H1 (cell line): ENCODE measurements around the gene S100PBP. TPM values are rescaled to one million over a fixed set of nuclear protein-coding genes. Genes with fewer than 3 reads are reported as not detected.

ENCODE experiments used
- CTCF ChIA-PET: fragments of 300-600 bp; sonication (Branson Sonifier 250); formaldehyde crosslinking; loops from one replicate; lab custom pipeline; 2021; ENCODE audit not compliant: partially characterized antibody; lab: Charles Lee
- POLR2A ChIA-PET: fragments of 300-600 bp; sonication (Branson Sonifier 250); formaldehyde crosslinking; loops from one replicate; lab custom pipeline; 2021; ENCODE audit warnings: inconsistent platforms; ENCODE audit not compliant: partially characterized antibody; lab: Charles Lee
- DNase-seq, 2 experiments: peaks; one replicate each; pipeline versions ENCODE4 v3.0.0 to v3.0.0-alpha.2; 2010 to 2022; ENCODE audit warnings: low spot score in 2 of 2, low read depth in 1 of 2, mixed read lengths in 1 of 2
- FAIRE-seq: peaks from 2 replicates; lab custom pipeline; 2011; peaks lifted over from hg19 to GRCh38; lab: Jason Lieb, UNC
- H2AFZ ChIP-seq: 2 replicates; pipeline ENCODE4 v1.8.1; 2012; ENCODE audit warnings: low read length, inconsistent platforms
- H2AK5ac ChIP-seq: 2 replicates; pipeline ENCODE4 v1.6.1; 2013; ENCODE audit warnings: low read depth, low read length
- H2BK120ac ChIP-seq: replicated peaks from 2 replicates; pipeline ENCODE3; 2013; ENCODE audit warnings: low read depth, low read length, inconsistent platforms
- H2BK12ac ChIP-seq: 2 replicates; pipeline ENCODE4 v1.6.1; 2013; ENCODE audit warnings: low read depth, low read length
- H2BK15ac ChIP-seq: 2 replicates; pipeline ENCODE4 v1.6.1; 2013; ENCODE audit warnings: low read length
- H2BK20ac ChIP-seq: 2 replicates; pipeline ENCODE4 v1.6.1; 2013; ENCODE audit warnings: low read length
- H2BK5ac ChIP-seq: 2 replicates; pipeline ENCODE4 v1.6.1; 2013; ENCODE audit warnings: low read depth, low read length
- H3K14ac ChIP-seq: 2 replicates; pipeline ENCODE4 v1.6.1; 2013; ENCODE audit warnings: inconsistent platforms; ENCODE audit not compliant: insufficient read length
- H3K18ac ChIP-seq: 2 replicates; pipeline ENCODE4 v1.6.1; 2013; ENCODE audit warnings: low read length; ENCODE audit errors: extremely low read depth
- H3K23ac ChIP-seq: 2 replicates; pipeline ENCODE4 v1.6.1; 2013; ENCODE audit warnings: inconsistent platforms; ENCODE audit not compliant: insufficient read length
- H3K23me2 ChIP-seq: 2 replicates; pipeline ENCODE4 v1.6.1; 2013; ENCODE audit warnings: low read depth, low read length
- H3K27ac ChIP-seq: 2 replicates; pipeline ENCODE4 v1.6.1; 2011; ENCODE audit warnings: low read depth, low read length, inconsistent platforms
- H3K27me3 ChIP-seq, 4 experiments: replicated peaks in 1 of 4; 1 replicate in 1 of 4; 2 replicates in 3 of 4; pipeline versions ENCODE4 v1.6.1 to v1.8.1; 2011 to 2013; ENCODE audit warnings: low read length in 3 of 4, mild to moderate bottlenecking in 3 of 4, inconsistent platforms in 2 of 4, mixed read lengths in 2 of 4, moderate library complexity in 1 of 4; ENCODE audit not compliant: control insufficient read depth in 3 of 4, insufficient read depth in 3 of 4; ENCODE audit errors: extremely low read depth in 1 of 4
- H3K36me3 ChIP-seq, 4 experiments: 2 replicates each; pipeline versions ENCODE4 v1.6.1 to v1.8.1; 2011 to 2013; ENCODE audit warnings: mild to moderate bottlenecking in 4 of 4, low read length in 3 of 4, moderate library complexity in 2 of 4, control low read depth in 1 of 4, inconsistent platforms in 1 of 4; ENCODE audit not compliant: insufficient read depth in 4 of 4, control insufficient read depth in 2 of 4
- H3K4ac ChIP-seq: replicated peaks from 2 replicates; pipeline ENCODE3; 2013; ENCODE audit warnings: low read length, low read depth, mixed read lengths, inconsistent platforms; ENCODE audit not compliant: insufficient read length
- H3K4me1 ChIP-seq, 4 experiments: replicated peaks in 1 of 4; 1 replicate in 1 of 4; 2 replicates in 3 of 4; pipeline versions ENCODE4 v1.6.1 to v1.8.1; 2011 to 2013; ENCODE audit warnings: low read length in 3 of 4, inconsistent platforms in 2 of 4, mixed read lengths in 1 of 4; ENCODE audit not compliant: insufficient read depth in 4 of 4, control insufficient read depth in 3 of 4
- H3K4me2 ChIP-seq, 2 experiments: 2 replicates each; pipeline versions ENCODE4 v1.6.1 to v1.8.1; 2011 to 2013; ENCODE audit warnings: low read depth in 2 of 2, low read length in 2 of 2, control low read depth in 1 of 2, inconsistent platforms in 1 of 2, mild to moderate bottlenecking in 1 of 2; ENCODE audit not compliant: insufficient read depth in 1 of 2
- H3K4me3 ChIP-seq, 4 experiments: fragments of 200-600, 300-600 bp in 1 of 4; sonication (generic), shearing (Covaris generic), sonication (Bioruptor Twin) in 1 of 4; 2 replicates each; pipeline versions ENCODE4 v1.5.1 to v1.8.1; 2011 to 2016; ENCODE audit warnings: low read length in 4 of 4, low read depth in 3 of 4, control low read depth in 2 of 4, inconsistent platforms in 2 of 4, mild to moderate bottlenecking in 2 of 4, mixed read lengths in 1 of 4, moderate library complexity in 1 of 4; ENCODE audit not compliant: insufficient read depth in 2 of 4; ENCODE audit errors: extremely low read depth in 1 of 4
- H3K56ac ChIP-seq: replicated peaks from 2 replicates; pipeline ENCODE3; 2013; ENCODE audit warnings: low read depth, mild to moderate bottlenecking, mixed read lengths, low read length, inconsistent platforms; ENCODE audit not compliant: insufficient read length
- H3K79me1 ChIP-seq: 2 replicates; pipeline ENCODE4 v1.6.1; 2013; ENCODE audit warnings: low read depth, low read length, control low read depth
- H3K79me2 ChIP-seq, 2 experiments: 2 replicates each; pipeline versions ENCODE4 v1.6.1 to v1.8.1; 2012 to 2013; ENCODE audit warnings: low read length in 2 of 2, mild to moderate bottlenecking in 2 of 2, inconsistent platforms in 1 of 2; ENCODE audit not compliant: insufficient read depth in 2 of 2, control insufficient read depth in 1 of 2
- H3K9ac ChIP-seq, 4 experiments: replicated peaks in 1 of 4; 1 replicate in 1 of 4; 2 replicates in 3 of 4; pipeline versions ENCODE4 v1.6.1 to v1.8.1; 2011 to 2013; ENCODE audit warnings: low read depth in 3 of 4, low read length in 3 of 4, control low read depth in 2 of 4, mild to moderate bottlenecking in 2 of 4, moderate library complexity in 2 of 4, inconsistent platforms in 1 of 4; ENCODE audit errors: extremely low read depth in 1 of 4
- H3K9me3 ChIP-seq, 2 experiments: 2 replicates each; pipeline versions ENCODE4 v1.6.1 to v1.8.1; 2012 to 2013; ENCODE audit warnings: mild to moderate bottlenecking in 2 of 2, moderate library complexity in 2 of 2, control low read depth in 1 of 2, inconsistent platforms in 1 of 2, low read depth in 1 of 2, low read length in 1 of 2, mixed read lengths in 1 of 2; ENCODE audit not compliant: insufficient read depth in 2 of 2
- H4K20me1 ChIP-seq, 2 experiments: replicated peaks in 1 of 2; 2 replicates each; pipeline versions ENCODE3 to v1.8.1; 2011 to 2013; ENCODE audit warnings: inconsistent platforms in 2 of 2, low read length in 2 of 2, mild to moderate bottlenecking in 1 of 2; ENCODE audit not compliant: insufficient read depth in 2 of 2, control insufficient read depth in 1 of 2
- H4K5ac ChIP-seq: 2 replicates; pipeline ENCODE4 v1.6.1; 2013; ENCODE audit warnings: low read length, low read depth, mixed read lengths, inconsistent platforms; ENCODE audit not compliant: insufficient read length
- H4K8ac ChIP-seq: 2 replicates; pipeline ENCODE4 v1.8.0; 2013; ENCODE audit warnings: mild to moderate bottlenecking, moderate library complexity, low read length, inconsistent platforms; ENCODE audit not compliant: insufficient read depth; ENCODE audit errors: extremely low read depth
- H4K91ac ChIP-seq: replicated peaks from 2 replicates; pipeline ENCODE3; 2013; ENCODE audit warnings: low read length, mixed read lengths, inconsistent platforms; ENCODE audit not compliant: insufficient read length
- GTF2F1 ChIP-seq: IDR thresholded peaks from 2 replicates; pipeline ENCODE4 v1.6.1; 2012; ENCODE audit warnings: low read depth, low read length, improper control_type of control experiment, borderline replicate concordance
- JUN ChIP-seq: IDR thresholded peaks from 2 replicates; pipeline ENCODE4 v1.6.1; 2011; ENCODE audit warnings: low read depth, mild to moderate bottlenecking, improper control_type of control experiment, low read length
- SRF ChIP-seq: IDR thresholded peaks from 2 replicates; pipeline ENCODE4 v1.6.1; 2011; ENCODE audit warnings: mild to moderate bottlenecking, low read depth, low read length, moderate library complexity
- TEAD4 ChIP-seq: IDR thresholded peaks from 2 replicates; pipeline ENCODE4 v1.6.1; 2012; ENCODE audit warnings: low read depth, low read length, inconsistent platforms, mixed read lengths
- WGBS, 2 experiments: shearing (Covaris generic) in 1 of 2; methylation state at CpG; one replicate each; pipeline versions ENCODE4 v1.1.6 to v1.1.7; 2013 to 2015; ENCODE audit warnings: low lambda C conversion rate in 2 of 2, mixed read lengths in 2 of 2, inconsistent platforms in 1 of 2, low coverage in 1 of 2, missing lambda C conversion rate in 1 of 2; ENCODE audit not compliant: insufficient replicate concordance in 2 of 2, insufficient coverage in 1 of 2, insufficient read length in 1 of 2; ENCODE audit errors: extremely low coverage in 1 of 2, missing lambda C conversion rate in 1 of 2; 5-methylcytosine and 5-hydroxymethylcytosine counted together
- polyA plus RNA-seq, 7 experiments: library from polyadenylated mRNA; depleted of rRNA in 3 of 7; stranded (reverse) in 5 of 7; unstranded in 2 of 7; fragments of >200 nt in 5 of 7; fragments of 200-250 nt in 2 of 7; gene quantifications; 1 replicate in 5 of 7; 2 replicates in 1 of 7; 4 replicates in 1 of 7; pipeline versions ENCODE4 v1.2.1 to v1.2.3, GENCODE V29; 2011 to 2013; ENCODE audit warnings: missing spikeins in 2 of 7, mixed read lengths in 2 of 7
- total RNA-seq: library from RNA; stranded (reverse); fragmentation: NEBNext Ultra II Directional; extraction: Animal tissue kit (Norgen Biotek cat#: 25700); gene quantifications from 2 replicates; pipeline ENCODE4 v1.2.1, GENCODE V29; 2021

Gene S100PBP
- total and polyA plus RNA-seq, 2 of the 8 experiments (the other 6 are each of a cell fraction or from before 2014, with no cell fraction given), result 43.8 to 68.3 TPM

GRCh38 chr1:32861904-32862695 is 44.6 kb downstream of the S100PBP start:
- Histone ChIP-seq H3K23me2 (no peaks in the 10 kb centered on the region), H4K20me1 (peaks cover 0 to 2% of the 10 kb centered on the region in 2 experiments), H3K36me3 (peaks cover 0 to 18% (median under 1%) of the 10 kb centered on the region in 4 experiments; a peak in 3 of 8 replicates), H3K79me1 (no peaks in the 10 kb centered on the region), H3K79me2 (no peaks in the 10 kb centered on the region), H3K4me2 (no peak overlapping the region), H3K56ac (no peak overlapping the region), H4K91ac (no peak overlapping the region), H2BK12ac (no peak overlapping the region), H2BK20ac (no peak overlapping the region), H3K27me3 (no peaks in the 10 kb centered on the region), H3K23ac (no peak overlapping the region), H4K8ac (no peak overlapping the region), H3K4ac (no peak overlapping the region), H2BK15ac (no peak overlapping the region), H2AK5ac (no peak overlapping the region), H3K14ac (no peak overlapping the region), H2BK120ac (no peak overlapping the region), H3K4me3 (no peak overlapping the region), H2BK5ac (no peak overlapping the region), H3K18ac (no peak overlapping the region), H2AFZ (no peak overlapping the region), H3K9ac (no peak overlapping the region), H4K5ac (no peak overlapping the region), H3K9me3 (no peaks in the 10 kb centered on the region), H3K27ac (no peak overlapping the region), H3K4me1 (no peaks in the 10 kb centered on the region)
- no peak for DNase-seq
- 93% methylated on average over 3 of the region's 3 CpGs; no CpG with 5 or more reads in 1 of the 2 experiments for WGBS, 2 experiments
- FAIRE-seq, result no peak
- ChIA-PET CTCF (interaction anchor here (0.6 to 1.9 kb wide), 5 partner anchors 10 to 442 kb away, joined by 3 to 8 read pairs (median 6); no protein-coding TSS in a partner anchor), POLR2A (interaction anchor here (0.6 to 1.7 kb wide), 7 partner anchors 11 to 216 kb away, joined by 3 to 6 read pairs (median 3); no protein-coding TSS in a partner anchor)
- TF ChIP-seq TEAD4 (no peak), JUN (no peak), GTF2F1 (no peak), SRF (no peak)
